Embryonic facial prominence (tissue), 1 donor: ENCODE data around the gene EFL1.

ENCODE experiments used
- DNase-seq: peaks from one replicate; pipeline ENCODE4 v3.0.0-alpha.2; 2016; ENCODE audit errors: extremely low spot score

The EFL1 gene

DNA sequence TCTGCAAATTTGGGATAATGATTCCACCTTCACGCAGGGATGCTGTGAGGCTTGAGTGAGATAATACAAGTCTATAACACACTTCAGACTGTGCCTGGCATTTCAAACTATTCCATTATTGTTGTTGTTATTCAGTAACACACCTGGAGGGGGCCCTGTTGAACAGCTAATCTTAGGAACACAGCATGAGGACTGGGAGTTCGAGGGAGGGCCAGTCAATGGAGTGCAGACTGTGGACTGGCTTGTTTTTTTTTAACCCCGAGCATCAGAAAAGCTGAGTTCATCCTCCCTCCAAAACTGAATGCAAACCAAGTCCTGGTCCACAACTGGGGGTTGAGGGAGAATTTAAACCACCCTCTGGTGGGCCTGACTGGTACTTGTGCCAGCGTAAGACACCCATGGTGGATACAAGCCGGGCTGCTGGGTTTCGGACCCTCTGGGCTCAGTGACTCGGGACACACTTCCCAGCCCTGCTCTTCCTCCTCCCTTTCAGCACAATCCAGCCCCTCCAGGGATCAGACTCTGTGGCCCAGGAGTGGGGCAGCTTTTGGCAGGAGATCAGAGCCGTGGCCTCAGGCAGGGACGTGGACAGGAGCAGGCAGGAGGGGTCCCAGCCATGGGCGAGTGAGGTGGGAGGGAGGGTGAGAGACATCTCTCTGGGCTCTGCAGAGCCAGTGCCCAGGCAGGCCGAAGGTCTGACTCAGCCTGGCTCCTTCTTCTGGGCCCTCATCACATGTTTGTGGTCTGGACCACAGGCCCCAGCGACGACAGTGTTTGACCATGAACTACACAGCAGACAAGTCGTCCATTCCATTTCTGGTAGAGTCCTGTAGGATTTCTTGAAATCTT lies 180.4 kb downstream of the EFL1 start:
- DNase-seq: no peak

DNA sequence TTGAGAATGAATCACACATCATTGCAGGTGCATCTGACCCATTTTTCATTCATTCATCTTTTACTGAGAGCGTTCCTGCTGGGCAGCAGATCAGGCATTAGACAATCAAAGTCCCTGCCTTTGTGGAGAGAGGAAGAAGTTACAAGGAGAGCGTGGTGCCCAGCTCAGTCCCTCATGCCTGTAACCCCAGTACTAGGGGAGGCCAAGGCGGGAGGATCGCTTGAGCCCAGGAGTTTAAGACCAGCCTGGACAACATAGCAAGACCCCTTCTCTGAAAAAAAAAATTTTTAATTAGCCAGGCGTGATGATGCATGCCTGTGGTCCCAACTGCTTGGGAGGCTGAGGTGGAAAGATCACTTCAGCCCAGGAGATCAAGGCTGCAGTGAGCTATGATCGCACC lies 181.8 kb downstream of the EFL1 start:
- DNase-seq: no peak
